HG03520 (cell line): ENCODE data around the gene RYR2.

Source experiments
- ATAC-seq: cut with Tn5 transposase; IDR thresholded peaks from one replicate; pipeline ENCODE4 v1.9.1; 2021; ENCODE audit warnings: mild to moderate bottlenecking, moderate library complexity; ENCODE audit not compliant: unreplicated experiment

RYR2 gene

GRCh38 chr1:237759377-237759776 lies 717.4 kb downstream of the RYR2 start:
- ATAC-seq = no peak

GRCh38 chr1:237760951-237761350 lies 719.0 kb downstream of the RYR2 start:
- no peak for ATAC-seq

DNA sequence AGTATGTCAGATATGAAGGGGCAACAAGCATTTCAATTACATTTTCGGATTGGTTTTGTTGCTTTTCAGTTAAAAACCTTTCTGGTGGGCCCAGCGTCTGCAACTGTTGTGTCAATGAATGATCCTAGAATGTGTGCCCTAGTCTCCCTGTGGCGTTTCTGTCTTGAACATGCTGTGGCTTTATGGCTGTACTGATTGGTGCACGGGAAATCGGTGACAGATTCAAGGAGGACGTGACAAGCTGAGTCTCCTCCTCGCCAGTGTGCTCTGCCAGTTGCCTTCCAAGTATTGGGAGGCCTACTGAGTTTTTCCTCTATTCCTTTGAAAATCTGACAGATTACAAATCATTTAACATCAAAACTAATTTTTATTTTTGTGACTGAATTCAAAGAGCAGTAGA lies 721.2 kb downstream of the RYR2 start:
- no peak for ATAC-seq

DNA sequence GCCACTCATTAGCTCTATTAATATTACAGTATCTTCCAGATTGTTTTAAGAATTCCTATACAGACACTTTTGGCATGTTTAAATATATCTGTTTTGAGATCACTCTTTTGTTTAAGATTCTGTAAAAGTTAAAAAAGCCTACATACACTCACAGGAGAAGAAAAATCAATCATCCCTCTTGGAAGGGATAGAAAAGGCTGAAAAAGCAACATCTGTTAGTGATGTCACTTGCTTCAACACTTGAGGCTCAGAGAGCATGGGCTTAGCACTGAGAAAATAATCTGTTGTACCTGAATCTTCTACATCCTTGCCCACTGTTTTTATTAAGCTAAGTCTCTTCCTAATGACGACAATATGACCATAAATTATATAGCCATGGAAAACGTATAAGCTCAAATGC lies 721.8 kb downstream of the RYR2 start:
- no peak for ATAC-seq

- ATAC-seq = no peak
Measured at GRCh38 chr1:237769916-237770315, 727.9 kb downstream of the RYR2 start.

DNA sequence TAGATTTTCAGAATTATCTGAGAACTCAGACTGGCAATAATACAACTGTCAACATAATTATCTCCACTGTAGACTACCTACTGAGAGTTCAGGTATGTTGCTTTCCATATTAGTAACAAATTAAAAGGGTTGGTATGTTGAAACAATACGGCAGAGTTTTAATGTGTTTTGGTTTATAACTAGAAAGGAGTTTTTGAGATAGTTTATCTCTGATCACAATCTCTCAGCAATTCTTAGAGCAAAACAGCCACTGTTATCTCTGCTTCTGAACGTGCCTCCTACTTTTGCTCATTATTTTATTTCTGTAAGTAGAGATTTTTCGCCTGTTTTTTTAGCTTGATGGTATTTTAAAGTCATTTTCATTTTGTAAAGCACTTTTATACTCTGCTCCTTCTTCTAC lies 730.0 kb downstream of the RYR2 start:
- no peak for ATAC-seq

- ATAC-seq = no peak
Measured at GRCh38 chr1:237774246-237774645, 732.3 kb downstream of the RYR2 start.

GRCh38 chr1:237779356-237779755 lies 737.4 kb downstream of the RYR2 start:
- no peak for ATAC-seq

GRCh38 chr1:237786066-237786719 lies 744.2 kb downstream of the RYR2 start:
- ATAC-seq = no peak

DNA sequence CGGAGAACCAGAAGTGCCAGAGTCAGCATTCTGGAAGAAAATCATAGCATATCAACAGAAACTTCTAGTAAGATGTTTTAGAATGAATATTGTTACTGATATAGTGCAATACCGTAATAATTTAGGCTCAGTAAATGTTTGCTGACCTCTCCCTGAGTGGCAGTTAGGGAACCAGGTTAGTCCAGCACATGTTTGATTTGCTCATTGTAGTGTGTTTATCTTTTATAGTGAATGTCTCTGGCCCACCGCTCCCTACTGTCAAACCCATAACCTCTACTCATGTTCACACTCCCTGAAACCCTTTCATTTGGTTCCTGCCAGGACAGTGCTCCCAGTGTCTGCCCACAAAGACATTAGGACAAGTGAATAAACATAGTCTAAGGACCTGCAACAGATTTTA lies 746.1 kb downstream of the RYR2 start:
- no peak for ATAC-seq

DNA sequence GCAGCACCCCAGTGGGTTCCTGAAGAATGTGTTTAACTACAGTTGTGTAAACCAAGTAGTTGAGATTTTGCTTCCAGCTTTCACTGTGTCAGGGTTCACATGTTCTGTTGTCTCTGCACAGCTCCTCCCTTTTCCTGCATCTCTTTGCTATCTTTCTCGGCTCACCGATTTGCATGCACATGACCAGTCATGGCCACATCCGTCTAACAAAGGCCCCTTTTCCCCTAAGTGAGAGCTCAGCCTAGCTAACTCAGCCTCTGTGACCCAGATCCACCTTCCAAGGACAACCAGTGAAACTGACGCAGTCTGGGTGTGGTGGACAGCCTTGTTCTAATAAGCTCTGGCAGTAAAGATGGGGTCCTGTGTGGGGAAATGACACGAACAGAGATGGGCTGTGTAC lies 747.6 kb downstream of the RYR2 start:
- no peak for ATAC-seq

- ATAC-seq = no peak
Measured at GRCh38 chr1:237791592-237791991, 749.6 kb downstream of the RYR2 start.

DNA sequence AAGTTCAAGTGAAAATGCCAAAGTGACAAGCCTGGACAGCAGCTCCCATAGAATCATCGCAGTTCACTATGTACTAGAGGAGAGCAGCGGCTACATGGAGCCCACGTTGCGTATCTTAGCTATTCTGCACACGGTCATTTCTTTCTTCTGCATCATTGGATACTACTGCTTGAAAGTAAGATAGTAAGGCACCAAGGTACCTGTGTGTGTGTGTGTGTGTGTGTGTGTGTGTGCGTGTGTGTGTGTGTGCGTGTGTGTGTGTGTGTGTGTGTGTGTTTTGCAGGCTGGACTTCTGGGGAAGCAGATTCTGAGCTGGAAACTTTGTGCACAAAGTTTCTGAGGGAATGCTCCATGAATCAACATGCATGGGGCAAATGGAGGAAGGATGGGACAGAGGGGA lies 750.2 kb downstream of the RYR2 start:
- no peak for ATAC-seq

DNA sequence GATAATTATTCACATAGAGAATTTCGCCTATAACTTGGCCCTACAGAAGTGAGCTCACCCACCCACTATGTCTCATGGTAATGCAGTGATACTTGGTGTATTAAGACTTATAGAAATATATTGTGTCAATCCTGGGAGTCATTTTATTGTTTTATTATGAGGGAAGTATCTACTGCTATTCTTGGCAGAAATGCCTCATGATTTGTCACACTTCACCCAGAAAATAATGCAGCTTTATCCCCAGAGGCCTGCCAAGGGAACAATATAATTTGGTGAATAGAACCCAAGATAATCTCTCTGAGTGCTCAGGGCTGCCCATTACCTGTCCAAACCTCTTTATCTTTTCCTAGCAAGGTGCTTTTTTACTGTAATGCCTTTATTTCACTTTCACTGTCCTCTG lies 750.7 kb downstream of the RYR2 start:
- no peak for ATAC-seq

GRCh38 chr1:237794071-237794470 lies 752.1 kb downstream of the RYR2 start:
- no peak for ATAC-seq

GRCh38 chr1:237795558-237795957 lies 753.6 kb downstream of the RYR2 start:
- ATAC-seq = no peak

DNA sequence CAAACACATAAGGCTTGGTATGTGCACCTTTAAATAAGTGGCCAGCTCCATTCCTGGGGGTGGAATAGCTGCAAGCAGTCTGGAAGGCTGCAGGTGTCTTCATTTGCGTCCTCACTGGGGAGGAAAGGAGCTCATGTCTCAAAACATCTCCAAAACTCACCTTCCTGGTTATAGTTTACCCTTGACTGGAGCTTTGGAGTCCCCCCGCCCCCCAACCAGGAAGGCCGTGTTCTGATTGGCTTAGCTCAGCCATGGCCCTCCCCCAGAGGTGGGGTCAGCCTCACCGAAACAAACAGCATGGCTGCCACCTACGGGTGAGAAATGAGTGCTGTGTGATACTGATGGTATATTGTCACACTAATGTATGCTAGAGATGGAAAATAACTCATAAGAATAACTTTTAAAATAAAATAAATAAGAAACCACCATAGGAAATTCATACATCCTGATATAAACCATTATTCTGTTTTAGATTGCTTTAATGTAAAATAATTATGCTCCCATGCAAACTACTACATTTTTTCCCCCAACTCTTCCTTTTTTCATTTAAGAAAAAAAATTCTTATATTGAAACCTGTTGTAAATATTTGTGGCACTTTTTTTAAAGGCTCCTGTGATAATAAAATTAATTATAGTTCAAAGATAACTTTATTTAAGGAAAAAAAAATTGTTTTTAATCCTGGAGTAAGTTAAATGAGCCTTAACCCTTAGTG lies 757.9 kb downstream of the RYR2 start:
- peak; percentile 87 for ATAC-seq

DNA sequence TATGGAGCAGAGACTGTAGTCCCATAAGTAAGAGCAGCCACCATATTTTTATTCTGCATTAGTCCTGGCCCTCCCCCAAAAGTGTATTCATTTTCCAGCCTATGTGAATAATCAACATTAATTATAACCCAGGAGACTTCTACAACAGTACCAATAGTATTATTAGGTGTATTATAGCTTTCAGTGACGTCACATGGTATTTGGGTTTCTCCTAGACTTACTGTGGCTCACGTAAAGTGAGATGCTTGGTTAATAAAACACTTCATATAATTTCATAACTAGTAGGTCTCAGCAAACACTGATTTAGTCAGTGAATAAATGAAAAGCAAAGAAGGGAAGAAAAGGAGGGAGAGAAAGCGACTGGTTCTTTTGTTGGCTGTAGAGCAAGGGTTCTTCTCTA lies 762.5 kb downstream of the RYR2 start:
- no peak for ATAC-seq

GRCh38 chr1:237809099-237809498 lies 767.1 kb downstream of the RYR2 start:
- ATAC-seq = no peak

DNA sequence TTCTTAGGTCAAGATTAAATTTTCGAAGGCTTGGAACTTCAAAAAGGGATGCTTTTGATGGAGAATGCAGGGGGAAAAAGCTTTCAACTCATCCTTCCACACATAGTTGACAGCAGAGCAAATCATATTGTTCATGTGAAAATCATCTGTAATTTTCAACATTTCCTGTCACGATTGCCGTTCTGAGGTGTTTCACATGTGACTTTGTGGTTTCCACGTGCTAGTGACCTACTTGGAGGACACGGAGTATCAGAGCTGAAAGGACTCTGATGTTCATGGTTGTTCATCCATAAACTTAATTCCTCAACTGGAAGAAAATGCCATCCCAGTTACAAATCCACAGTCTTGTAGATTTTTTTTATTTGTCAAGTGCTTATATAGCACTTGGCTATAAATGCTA lies 769.6 kb downstream of the RYR2 start:
- no peak for ATAC-seq

GRCh38 chr1:237812061-237812460 lies 770.1 kb downstream of the RYR2 start:
- ATAC-seq = no peak

- ATAC-seq = no peak
Measured at GRCh38 chr1:237814319-237814924, 772.4 kb downstream of the RYR2 start.
